OCI-LY1 (cell line): ENCODE data around the gene CTAGE1.

ENCODE experiments used
- EZH2 ChIP-seq: fragments of 200-600 bp; sonication (generic), shearing (Covaris generic); IDR thresholded peaks from 2 replicates; pipeline ENCODE4 v1.8.0; 2017; ENCODE audit warnings: borderline replicate concordance, mixed run types, mild to moderate bottlenecking, antibody characterized with exemption, low read length, moderate library complexity, mixed read lengths
- TF ChIP-seq, protein P1 (sequence below): fragments of 200-600 bp; sonication (generic), shearing (Covaris generic); IDR thresholded peaks from 2 replicates; pipeline ENCODE4 v1.5.1; 2017; ENCODE audit warnings: mild to moderate bottlenecking, antibody characterized with exemption, low read length, moderate library complexity, mixed read lengths

DNA sequence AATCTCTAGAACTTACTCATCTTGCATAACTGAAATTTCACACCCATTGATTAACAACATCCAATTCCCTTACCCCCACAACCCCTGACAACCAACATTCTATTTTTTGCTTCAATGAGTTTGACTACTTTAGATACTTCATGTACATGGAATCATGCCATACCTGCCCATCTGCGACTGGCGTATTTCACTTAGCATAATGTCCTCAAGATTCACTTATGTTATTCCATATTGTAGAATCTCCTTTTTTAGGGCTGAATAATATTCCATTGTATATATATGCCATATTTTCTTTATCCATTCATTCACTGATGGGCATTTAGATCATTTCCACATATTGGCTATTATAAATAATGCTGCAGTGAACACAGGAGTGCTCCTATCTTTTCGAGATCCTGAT lies 13.8 kb downstream of the CTAGE1 start:
- TF ChIP-seq, protein P1, sequence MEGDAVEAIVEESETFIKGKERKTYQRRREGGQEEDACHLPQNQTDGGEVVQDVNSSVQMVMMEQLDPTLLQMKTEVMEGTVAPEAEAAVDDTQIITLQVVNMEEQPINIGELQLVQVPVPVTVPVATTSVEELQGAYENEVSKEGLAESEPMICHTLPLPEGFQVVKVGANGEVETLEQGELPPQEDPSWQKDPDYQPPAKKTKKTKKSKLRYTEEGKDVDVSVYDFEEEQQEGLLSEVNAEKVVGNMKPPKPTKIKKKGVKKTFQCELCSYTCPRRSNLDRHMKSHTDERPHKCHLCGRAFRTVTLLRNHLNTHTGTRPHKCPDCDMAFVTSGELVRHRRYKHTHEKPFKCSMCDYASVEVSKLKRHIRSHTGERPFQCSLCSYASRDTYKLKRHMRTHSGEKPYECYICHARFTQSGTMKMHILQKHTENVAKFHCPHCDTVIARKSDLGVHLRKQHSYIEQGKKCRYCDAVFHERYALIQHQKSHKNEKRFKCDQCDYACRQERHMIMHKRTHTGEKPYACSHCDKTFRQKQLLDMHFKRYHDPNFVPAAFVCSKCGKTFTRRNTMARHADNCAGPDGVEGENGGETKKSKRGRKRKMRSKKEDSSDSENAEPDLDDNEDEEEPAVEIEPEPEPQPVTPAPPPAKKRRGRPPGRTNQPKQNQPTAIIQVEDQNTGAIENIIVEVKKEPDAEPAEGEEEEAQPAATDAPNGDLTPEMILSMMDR: no peak
- TF ChIP-seq EZH2: no peak
